GM19468 (cell line): ENCODE results near the gene PACRG.

Experiments
- ATAC-seq: cut with Tn5 transposase; IDR thresholded peaks from one replicate; pipeline ENCODE4 v1.9.1; 2021; ENCODE audit warnings: mild to moderate bottlenecking, moderate library complexity, moderate number of reproducible peaks; ENCODE audit not compliant: unreplicated experiment; ENCODE audit errors: extremely low read depth

Gene PACRG

GRCh38 chr6:162854734-162855191, 127.0 kb downstream of the PACRG start:
- ATAC-seq = no peak

DNA sequence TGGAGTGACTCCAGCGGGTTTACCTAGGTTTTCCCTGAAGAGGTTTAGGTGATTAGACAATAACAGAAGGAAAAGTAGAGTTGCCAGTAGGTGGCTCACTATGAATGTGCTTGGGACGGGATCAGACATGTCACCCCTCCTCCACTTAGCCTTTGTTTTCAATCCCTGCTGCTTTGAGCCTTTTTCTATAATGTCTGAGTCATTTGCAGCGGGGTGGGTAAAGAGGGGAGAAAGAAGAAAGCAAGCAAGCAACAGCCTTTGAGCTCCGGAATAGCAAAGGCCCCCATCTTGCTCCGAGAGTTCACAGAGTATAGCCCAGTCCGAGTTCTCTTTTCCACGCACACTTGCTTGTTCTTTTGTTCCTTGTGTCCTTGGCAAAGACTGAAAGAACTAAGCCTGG, 129.1 kb downstream of the PACRG start:
- no peak for ATAC-seq

DNA sequence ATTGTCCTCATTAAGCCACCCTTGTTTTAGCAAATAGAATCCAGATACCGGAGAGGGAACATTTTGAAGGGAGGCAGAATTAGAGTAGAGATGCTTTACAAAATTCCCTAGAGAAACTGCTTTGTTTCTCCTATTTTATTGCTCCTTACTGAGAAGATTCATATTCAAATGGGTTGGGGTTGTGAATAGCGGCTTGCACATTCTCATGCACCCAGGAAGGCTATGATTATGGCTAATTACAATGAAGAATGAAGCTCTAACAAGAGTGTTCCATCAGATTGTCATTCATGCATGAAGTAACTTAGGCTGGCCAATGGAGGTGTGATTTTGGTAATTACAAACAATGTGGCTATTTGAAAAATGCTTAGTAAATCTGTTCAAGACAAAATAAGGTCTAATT, 129.6 kb downstream of the PACRG start:
- ATAC-seq = no peak

DNA sequence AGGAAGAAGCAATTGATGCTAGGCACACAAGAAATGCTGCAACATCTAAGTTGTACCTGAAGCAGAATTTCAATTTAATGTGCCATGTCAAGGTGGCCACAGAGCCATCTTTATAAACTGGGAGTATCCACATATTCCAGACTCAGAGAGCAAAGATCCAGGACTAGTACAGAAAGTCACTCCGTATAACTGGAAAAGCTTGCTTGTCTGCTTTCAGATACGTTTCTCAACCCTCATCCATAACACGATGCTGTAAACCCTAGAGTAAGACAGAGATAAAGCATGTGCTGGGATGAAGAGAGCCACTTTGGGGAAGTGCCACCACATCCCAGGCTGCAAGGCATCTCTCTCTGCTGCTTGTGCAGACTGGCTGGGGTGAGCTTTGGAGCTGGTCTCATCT, 134.7 kb downstream of the PACRG start:
- no peak for ATAC-seq

DNA sequence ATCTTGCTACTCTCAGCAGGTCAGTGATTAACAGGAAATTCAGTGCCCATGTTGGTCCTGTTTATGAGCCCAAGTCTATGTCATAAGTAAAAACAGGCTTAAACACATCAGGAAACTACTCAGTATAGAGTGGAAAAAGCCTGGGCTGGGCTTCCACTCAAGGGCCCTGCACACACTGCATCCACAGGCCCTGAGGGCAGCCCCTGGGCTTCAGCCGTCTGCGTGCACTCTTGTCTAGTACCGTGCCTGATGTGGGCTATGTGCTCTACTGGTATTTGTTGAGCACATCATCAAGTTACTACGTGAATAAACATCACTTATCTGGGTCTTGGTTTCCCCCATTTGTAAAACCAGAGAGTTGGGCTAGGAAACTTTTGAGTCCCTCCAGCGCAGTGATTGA, 135.2 kb downstream of the PACRG start:
- no peak for ATAC-seq

DNA sequence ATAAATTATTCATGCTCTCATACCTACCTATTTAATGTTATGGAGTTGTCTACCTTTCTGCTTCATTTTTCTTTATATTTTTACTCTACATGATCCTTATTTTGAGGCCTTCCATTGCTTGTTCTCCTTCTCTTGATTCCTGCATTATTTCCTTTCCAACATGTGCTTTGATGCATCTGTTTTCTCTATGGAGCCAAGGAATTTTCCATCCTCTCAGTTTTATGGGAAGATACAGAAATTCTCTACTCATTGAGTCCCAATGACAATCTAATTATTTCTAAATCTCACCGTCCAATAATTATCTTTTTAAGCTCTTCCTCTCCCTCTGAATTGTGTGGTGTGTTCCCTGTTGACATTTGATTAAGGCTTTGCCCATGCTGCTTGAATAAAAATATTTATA, 136.0 kb downstream of the PACRG start:
- ATAC-seq = no peak

DNA sequence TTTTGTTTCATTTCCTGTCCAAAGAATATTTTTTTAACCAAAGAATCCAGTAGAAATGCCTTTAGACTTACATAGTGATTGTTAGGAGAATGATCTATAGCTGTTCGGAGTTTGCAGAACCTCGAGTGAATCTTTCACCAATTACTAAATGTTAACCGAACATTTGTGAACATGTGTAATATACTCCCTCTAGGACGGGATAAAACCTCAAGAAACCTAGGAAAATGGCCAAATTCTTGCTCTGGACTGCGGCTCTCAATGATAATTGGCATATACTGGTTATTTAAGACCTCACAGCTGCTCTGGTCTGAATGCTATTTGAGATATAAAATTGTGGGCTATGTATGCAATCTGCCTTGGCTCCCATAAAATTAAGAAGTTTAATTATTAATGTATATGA, 137.1 kb downstream of the PACRG start:
- ATAC-seq = no peak

- ATAC-seq = no peak
Measured at GRCh38 chr6:162866656-162867055, 138.9 kb downstream of the PACRG start.

- no peak for ATAC-seq
Measured at GRCh38 chr6:162868397-162868796, 140.6 kb downstream of the PACRG start.

GRCh38 chr6:162871966-162872365, 144.2 kb downstream of the PACRG start:
- no peak for ATAC-seq

DNA sequence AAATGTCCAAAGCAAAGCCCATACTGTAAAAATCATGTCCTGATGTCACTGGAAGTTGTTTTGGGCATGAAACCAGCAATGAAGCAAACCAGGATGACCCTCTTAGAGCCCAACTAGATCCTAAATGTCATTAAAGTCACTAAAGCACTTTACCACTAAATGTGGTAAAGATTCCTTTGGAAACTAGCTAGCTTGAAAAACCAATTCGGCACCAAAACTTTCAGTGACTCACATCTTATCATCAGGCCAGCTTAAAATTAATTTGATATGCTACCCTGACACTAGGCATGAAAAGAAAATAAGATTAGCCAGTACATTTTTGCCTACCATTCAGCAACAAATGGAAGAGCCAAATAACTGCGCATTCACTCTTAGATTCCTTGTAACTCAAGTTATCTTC, 145.8 kb downstream of the PACRG start:
- ATAC-seq = no peak

GRCh38 chr6:162875070-162875469, 147.3 kb downstream of the PACRG start:
- no peak for ATAC-seq

DNA sequence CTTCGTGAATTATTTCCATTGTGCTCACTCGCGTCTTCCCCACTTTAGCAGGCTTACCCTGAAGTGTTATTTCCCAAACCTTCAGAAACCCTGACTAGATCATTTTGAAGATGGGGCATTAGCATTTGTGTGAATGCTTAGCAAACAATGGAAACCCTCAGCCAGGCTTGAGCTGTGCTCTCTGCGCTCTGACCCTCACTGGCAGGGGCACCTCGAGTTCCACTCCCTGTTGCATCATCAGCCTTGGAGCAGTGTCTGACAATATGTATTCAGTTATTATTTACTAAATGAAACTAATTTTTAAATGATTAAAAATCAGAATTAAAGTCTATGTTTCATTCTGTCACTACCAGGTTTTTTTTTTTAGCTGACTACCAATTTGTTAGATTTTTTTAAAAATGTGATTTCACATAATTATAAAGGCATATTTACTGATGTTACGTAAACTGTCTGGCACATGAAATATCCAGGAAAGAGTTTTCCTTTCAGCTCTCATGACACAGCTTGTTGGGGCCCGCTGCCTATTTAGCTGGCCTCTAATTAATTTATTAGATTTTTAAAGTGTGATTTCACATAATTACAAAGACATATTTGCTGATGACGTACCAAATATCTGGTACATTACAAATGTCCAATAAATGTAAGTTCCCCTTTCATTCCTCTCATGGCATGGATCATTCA, 155.2 kb downstream of the PACRG start:
- no peak for ATAC-seq

DNA sequence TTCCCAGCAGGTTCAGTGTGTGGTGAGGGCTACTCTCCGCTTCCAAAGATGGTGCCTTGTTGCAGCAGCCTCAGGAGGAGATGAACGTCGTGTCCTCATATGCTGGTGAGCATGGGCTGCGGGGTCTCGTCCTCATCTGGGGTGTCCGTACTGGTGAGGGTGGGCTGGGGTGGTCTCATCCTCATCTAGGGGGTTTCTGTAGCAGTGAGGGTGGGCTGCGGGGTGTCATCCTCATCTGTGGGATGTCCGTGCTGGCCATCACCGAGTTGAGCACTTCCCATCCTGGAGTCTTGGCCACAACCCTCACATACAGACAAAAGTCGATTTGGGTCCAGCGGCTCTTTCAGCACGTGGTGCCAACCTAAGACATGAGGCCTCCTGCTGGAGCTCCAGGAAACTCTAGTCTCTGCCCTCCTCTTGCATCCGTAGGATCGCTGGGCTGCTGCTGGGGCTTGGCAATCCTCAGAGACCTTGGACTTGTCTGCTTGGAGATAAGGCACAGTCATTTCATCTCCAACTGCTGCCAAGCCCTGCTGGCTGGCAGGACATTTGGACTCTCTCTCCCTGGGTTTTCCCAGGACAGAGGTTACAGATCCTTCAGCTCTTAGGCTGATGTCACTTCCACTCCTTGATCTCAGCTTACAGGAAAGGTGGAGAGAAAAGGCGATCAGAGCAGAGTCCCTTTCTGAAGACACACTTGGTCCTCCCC, 160.4 kb downstream of the PACRG start:
- ATAC-seq = no peak

GRCh38 chr6:162889303-162889702, 161.5 kb downstream of the PACRG start:
- ATAC-seq = no peak

GRCh38 chr6:162898011-162898410, 170.2 kb downstream of the PACRG start:
- no peak for ATAC-seq

- ATAC-seq = no peak
Measured at GRCh38 chr6:162899148-162899547, 171.4 kb downstream of the PACRG start.

DNA sequence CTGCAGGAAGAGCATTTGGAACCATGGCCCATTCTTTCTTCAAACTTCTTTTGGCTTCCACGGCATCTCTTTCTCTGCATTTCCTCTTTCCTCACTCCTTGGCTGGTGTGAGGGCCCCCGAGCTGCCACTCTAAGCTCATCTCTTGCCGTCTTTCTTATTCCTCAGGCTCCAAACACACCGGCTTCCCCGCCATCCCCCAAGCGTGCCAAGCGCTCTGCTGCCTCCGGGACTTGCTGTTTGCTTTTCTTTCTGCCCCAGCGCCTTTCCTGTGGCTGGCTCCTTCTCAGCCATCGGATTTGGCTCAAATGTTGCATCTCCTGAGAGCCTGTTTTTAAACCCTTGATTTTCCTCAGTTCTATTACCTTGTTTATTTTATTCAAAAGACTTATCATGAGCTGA, 172.7 kb downstream of the PACRG start:
- no peak for ATAC-seq

GRCh38 chr6:162904069-162904663, 176.4 kb downstream of the PACRG start:
- ATAC-seq = no peak

DNA sequence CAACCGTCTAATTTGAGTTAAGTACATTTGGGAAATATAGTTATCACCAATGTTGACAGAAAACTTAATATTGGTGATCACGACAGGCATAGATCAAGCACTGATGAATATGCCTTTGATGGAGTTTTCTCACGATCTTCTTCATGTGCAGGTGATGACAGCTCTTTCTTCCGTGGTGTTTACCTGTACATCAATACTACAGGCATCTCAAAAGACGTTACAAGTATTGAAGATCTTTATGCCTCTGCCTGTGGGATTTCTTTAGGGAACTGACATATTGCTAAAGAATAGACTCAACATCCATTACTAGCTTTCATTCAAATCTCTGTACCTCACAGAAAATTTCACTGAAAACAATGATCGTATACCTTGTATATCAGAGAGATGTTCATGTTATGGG, 178.7 kb downstream of the PACRG start:
- ATAC-seq = no peak

DNA sequence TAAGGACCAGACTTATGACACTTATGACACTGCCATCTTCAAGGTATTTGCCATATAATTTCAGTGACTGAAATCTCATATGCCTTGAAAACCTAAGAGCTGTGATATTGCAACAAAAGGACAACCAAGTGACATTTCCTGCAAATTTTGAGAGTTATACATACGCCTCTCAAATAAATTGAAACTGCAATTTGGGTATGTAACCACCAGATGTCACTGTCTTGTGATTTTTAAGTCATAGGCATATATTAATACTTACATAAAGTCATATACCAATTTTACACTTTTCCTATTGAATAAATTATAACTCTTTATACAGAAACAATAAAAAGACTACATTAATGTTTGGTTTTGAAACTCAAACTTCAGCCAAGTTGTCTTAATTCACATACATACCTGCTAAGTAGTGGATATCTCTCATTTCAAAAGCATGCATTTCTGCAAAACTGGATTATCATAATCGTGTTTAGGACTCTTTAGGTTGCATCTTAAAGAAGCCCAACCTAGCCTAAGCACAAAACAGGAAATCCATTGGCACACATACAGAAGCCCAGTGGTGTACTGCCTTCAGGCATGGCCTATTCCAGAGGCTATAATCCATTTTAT, 180.2 kb downstream of the PACRG start:
- peak; percentile 42 for ATAC-seq
